HepG2 (cell line): ENCODE results near the gene RPTOR. TPM values are rescaled to one million over a fixed set of nuclear protein-coding genes. Genes with fewer than 3 reads are reported as not detected.
A peak's percentile ranks its signal among the peaks of the same experiment; 100 is the strongest.

Experiments
- ATAC-seq: fragments of 200-7000 bp; cut with Tn5 transposase; 3 replicates; pipeline ENCODE4 v1.9.1; 2020; ENCODE audit warnings: mild to moderate bottlenecking, moderate library complexity
- BruUV-seq: library from RNA; stranded (reverse); fragments of 400-500 nt; replicated peaks from 2 replicates; lab custom pipeline; 2021; lab: Mats Ljungman, UMichigan
- CTCF ChIA-PET: fragments of 300-600 bp; formaldehyde crosslinking; extraction: SDS; loops from one replicate; lab custom pipeline; 2021; ENCODE audit warnings: low total read pairs, inconsistent platforms, low intra/inter-chr PET ratio; lab: Yijun Ruan, JAX
- POLR2A ChIA-PET: fragments of 350-600 bp; sonication (Branson Sonifier 250); formaldehyde crosslinking; loops from one replicate; lab custom pipeline; 2020; ENCODE audit warnings: antibody characterized with exemption, inconsistent platforms; lab: Yijun Ruan, JAX
- DNase-seq: peaks from one replicate; pipeline ENCODE4 v3.0.0-alpha.2; 2015; ENCODE audit warnings: low spot score
- FAIRE-seq: peaks from 3 replicates; lab custom pipeline; 2011; peaks lifted over from hg19 to GRCh38; lab: Jason Lieb, UNC
- H2AFZ ChIP-seq: one replicate; pipeline ENCODE4 v1.6.1; 2011; ENCODE audit warnings: low read length, inconsistent platforms
- H3K27ac ChIP-seq: fragments of 300-600 bp; 3 replicates; pipeline ENCODE4 v1.8.0; 2011; ENCODE audit warnings: mixed run types, mild to moderate bottlenecking, mixed read lengths, low read length, inconsistent platforms; ENCODE audit not compliant: insufficient read depth; ENCODE audit errors: extremely low read length
- H3K27me3 ChIP-seq, 2 experiments: fragments of 200-600 bp in 1 of 2; 2 replicates in 1 of 2; 3 replicates in 1 of 2; pipeline versions ENCODE4 v1.6.0 to v1.8.0; 2011; ENCODE audit warnings: low read length in 2 of 2, mild to moderate bottlenecking in 2 of 2, moderate library complexity in 2 of 2, inconsistent platforms in 1 of 2; ENCODE audit not compliant: insufficient read depth in 2 of 2, control insufficient read depth in 1 of 2
- H3K36me3 ChIP-seq, 2 experiments: fragments of 200-600 bp in 1 of 2; replicated peaks in 1 of 2; 2 replicates in 1 of 2; 3 replicates in 1 of 2; pipeline versions ENCODE4 v1.5.1 to v1.8.0; 2011; ENCODE audit warnings: low read length in 2 of 2, inconsistent platforms in 1 of 2; ENCODE audit not compliant: insufficient read depth in 2 of 2, control insufficient read depth in 1 of 2
- H3K4me1 ChIP-seq: 2 replicates; pipeline ENCODE4 v1.5.1; 2012; ENCODE audit warnings: low read length, inconsistent platforms; ENCODE audit not compliant: insufficient read depth
- H3K4me2 ChIP-seq: 2 replicates; pipeline ENCODE4 v1.6.0; 2011; ENCODE audit warnings: low read depth, low read length, inconsistent platforms
- H3K4me3 ChIP-seq, 3 experiments: fragments of 200-600 bp in 1 of 3; sonication (generic), shearing (Covaris generic) in 1 of 3; replicated peaks in 1 of 3; 2 replicates each; pipeline ENCODE4 v1.5.1; 2011 to 2016; ENCODE audit warnings: low read length in 3 of 3, inconsistent platforms in 2 of 3, low read depth in 2 of 3, mild to moderate bottlenecking in 2 of 3, control low read depth in 1 of 3, mixed read lengths in 1 of 3; ENCODE audit not compliant: insufficient read depth in 1 of 3
- H3K79me2 ChIP-seq: one replicate; pipeline ENCODE4 v1.6.1; 2011; ENCODE audit warnings: low read length, inconsistent platforms; ENCODE audit not compliant: insufficient read depth
- H3K9ac ChIP-seq: 2 replicates; pipeline ENCODE4 v1.6.0; 2011; ENCODE audit warnings: mild to moderate bottlenecking, low read depth, low read length, inconsistent platforms; ENCODE audit not compliant: insufficient read depth
- H3K9me3 ChIP-seq: 2 replicates; pipeline ENCODE4 v1.5.1; 2012; ENCODE audit warnings: mild to moderate bottlenecking, low read length
- H4K20me1 ChIP-seq: 2 replicates; pipeline ENCODE4 v1.6.0; 2011; ENCODE audit warnings: inconsistent platforms, mild to moderate bottlenecking, low read length, moderate library complexity; ENCODE audit not compliant: insufficient read depth
- AGO2 ChIP-seq: fragments of 200-400 bp; formaldehyde crosslinking; optimal IDR thresholded peaks from 2 replicates; pipeline ENCODE3; 2017; ENCODE audit warnings: mild to moderate bottlenecking, low read depth, low read length, moderate library complexity
- HDAC6 ChIP-seq: fragments of 200-600 bp; sonication (generic); IDR thresholded peaks from 2 replicates; pipeline ENCODE4 v1.7.0; 2017; ENCODE audit warnings: mild to moderate bottlenecking, antibody characterized with exemption, low read length, low read depth
- KLF11 ChIP-seq: IDR thresholded peaks from 2 replicates; pipeline ENCODE4 v1.6.1; 2016; ENCODE audit warnings: missing compliant biosample characterization
- SP140L ChIP-seq: sonication (generic); formaldehyde crosslinking; IDR thresholded peaks from 2 replicates; pipeline ENCODE4 v1.4.0; 2020; ENCODE audit warnings: missing genetic modification reagents, borderline replicate concordance
- SRF ChIP-seq: IDR thresholded peaks from 2 replicates; pipeline ENCODE4 v1.6.1; 2011; ENCODE audit warnings: mild to moderate bottlenecking, low read depth, low read length, moderate library complexity
- ZFP36L2 ChIP-seq: sonication (generic); formaldehyde crosslinking; IDR thresholded peaks from 2 replicates; pipeline ENCODE4 v1.4.0; 2020; ENCODE audit warnings: missing genetic modification reagents
- ZNF879 ChIP-seq: sonication (generic); formaldehyde crosslinking; IDR thresholded peaks from 2 replicates; pipeline ENCODE4 v1.8.1; 2023; ENCODE audit warnings: missing genetic modification reagents
- WGBS: methylation state at CpG from one replicate; pipeline ENCODE4 v1.1.6; 2017; ENCODE audit warnings: low lambda C conversion rate; 5-methylcytosine and 5-hydroxymethylcytosine counted together
- in situ Hi-C: cut with HindIII; loops from 2 replicates; pipeline ENCODE4 v1.10.0; 2017; ENCODE audit warnings: low pct_unique_long_range_greater_than_20kb; ENCODE audit not compliant: extremely low pct_ligation_motif_present
- intact Hi-C: fragments of 100-400 bp; cut with micrococcal nuclease; formaldehyde crosslinking; loops from one replicate; pipeline ENCODE4 v1.10.0; 2022; ENCODE audit not compliant: unreplicated experiment
- polyA plus RNA-seq, 8 experiments: library from polyadenylated mRNA; depleted of rRNA in 3 of 8; stranded (reverse) in 7 of 8; unstranded in 1 of 8; fragments of >200 nt; fragmentation: Illumina TruSeq in 4 of 8; extraction: Trizol in 4 of 8; gene quantifications; 2 replicates each; pipeline versions ENCODE4 v1.2.1 to v1.2.3, GENCODE V29; 2011 to 2016; ENCODE audit warnings: low read depth in 4 of 8, missing spikeins in 1 of 8, mixed read lengths in 1 of 8; ENCODE audit not compliant: insufficient read depth in 1 of 8
- total RNA-seq, 5 experiments: library from RNA; depleted of rRNA; stranded (reverse); fragments of >200 nt; fragmentation: Illumina TruSeq; extraction: Trizol; gene quantifications; 2 replicates each; pipeline ENCODE4 v1.2.3, GENCODE V29; 2016; ENCODE audit warnings: low read depth in 1 of 5
- TF ChIP-seq, protein P1 (sequence below): sonication (generic); formaldehyde crosslinking; IDR thresholded peaks from 2 replicates; pipeline ENCODE4 v1.5.0; 2020; ENCODE audit warnings: missing genetic modification reagents, mild to moderate bottlenecking, borderline replicate concordance

RPTOR gene
- total and polyA plus RNA-seq, 2 of the 13 experiments (the other 11 are each of a cell fraction or from before 2014, with no cell fraction given): 6.6 to 25.3 TPM

GRCh38 chr17:80722661-80723060 is 178.0 kb downstream of the RPTOR start:
- DNase-seq (no peak), ATAC-seq (no peak), FAIRE-seq (peak; percentile 26)
- Histone ChIP-seq H3K27me3 (no peaks in the 10 kb centered on the region), H3K4me1 (peaks cover 9% of the 10 kb centered on the region), H2AFZ (no peak overlapping the region), H3K9ac (no peak overlapping the region), H4K20me1 (peaks cover 14% of the 10 kb centered on the region; the same call in 1 of the 2 replicates), H3K36me3 (peaks cover 2 to 12% of the 10 kb centered on the region in 2 experiments; a peak in 1 of 5 replicates), H3K79me2 (peaks cover 25% of the 10 kb centered on the region), H3K4me3 (no peak overlapping the region), H3K9me3 (no peaks in the 10 kb centered on the region), H3K27ac (no peak overlapping the region), H3K4me2 (no peak overlapping the region)
- intact Hi-C loops: no loop called here
- WGBS: 97% methylated on average over 3 of the region's 3 CpGs
- no TSS peak for BruUV-seq
- ChIA-PET POLR2A (no interaction called here), CTCF (no interaction called here)
- in situ Hi-C loops: no loop called here
- TF ChIP-seq, protein P1, sequence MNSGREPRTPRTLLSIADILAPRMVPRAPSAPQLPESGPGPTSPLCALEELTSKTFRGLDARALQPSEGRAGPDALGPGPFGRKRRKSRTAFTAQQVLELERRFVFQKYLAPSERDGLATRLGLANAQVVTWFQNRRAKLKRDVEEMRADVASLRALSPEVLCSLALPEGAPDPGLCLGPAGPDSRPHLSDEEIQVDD (CRISPR knock-in tag): no peak
- TF ChIP-seq SRF: no peak
- no peak for TF ChIP-seq KLF11
- no peak for TF ChIP-seq ZFP36L2 (CRISPR knock-in tag)
- TF ChIP-seq HDAC6: no peak
- TF ChIP-seq ZNF879 (CRISPR knock-in tag): no peak

- Histone ChIP-seq H3K4me1 (no peaks in the 10 kb centered on the region), H4K20me1 (peaks cover 10% of the 10 kb centered on the region; the same call in 1 of the 2 replicates), H3K9ac (no peak overlapping the region), H3K36me3 (peaks cover 2 to 16% of the 10 kb centered on the region in 2 experiments; a peak in 1 of 5 replicates), H3K27me3 (no peaks in the 10 kb centered on the region), H3K9me3 (no peaks in the 10 kb centered on the region), H3K4me3 (no peak overlapping the region), H3K4me2 (no peak overlapping the region), H3K79me2 (peaks cover 11% of the 10 kb centered on the region), H2AFZ (no peak overlapping the region), H3K27ac (no peak overlapping the region)
- no peak for FAIRE-seq
- intact Hi-C loops (no loop called here), in situ Hi-C loops (no loop called here)
- DNase-seq: no peak
- TF ChIP-seq AGO2 (peak; percentile 34), SP140L (no peak)
- no TSS peak for BruUV-seq
- CTCF ChIA-PET: no interaction called here
- WGBS: 95% methylated on average over 16 of the region's 16 CpGs
- POLR2A ChIA-PET: no interaction called here
- ATAC-seq: no peak
Observed at GRCh38 chr17:80724775-80725266, 180.2 kb downstream of the RPTOR start.
